Osteocyte (in vitro differentiated cells): ENCODE results near the gene PET100. TPM values are rescaled to one million over a fixed set of nuclear protein-coding genes. Genes with fewer than 3 reads are reported as not detected.

ENCODE experiments used
- DNase-seq: peaks from one replicate; pipeline ENCODE4 v3.0.0; 2021; ENCODE audit warnings: mixed read lengths; ENCODE audit not compliant: unreplicated experiment; ENCODE audit errors: extremely low spot score
- H3K27ac Mint-ChIP-seq: one replicate; pipeline ENCODE4 v1.8.0; 2021; ENCODE audit warnings: mild to moderate bottlenecking, mixed read lengths; ENCODE audit not compliant: unreplicated experiment
- H3K27me3 Mint-ChIP-seq: one replicate; pipeline ENCODE4 v1.8.0; 2021; ENCODE audit warnings: mixed read lengths; ENCODE audit not compliant: unreplicated experiment
- H3K36me3 Mint-ChIP-seq: one replicate; pipeline ENCODE4 v1.8.0; 2021; ENCODE audit warnings: mixed read lengths; ENCODE audit not compliant: unreplicated experiment
- H3K4me1 Mint-ChIP-seq: one replicate; pipeline ENCODE4 v1.8.0; 2021; ENCODE audit warnings: mixed read lengths; ENCODE audit not compliant: unreplicated experiment
- H3K4me3 Mint-ChIP-seq: one replicate; pipeline ENCODE4 v1.8.0; 2021; ENCODE audit warnings: mild to moderate bottlenecking, moderate library complexity, mixed read lengths; ENCODE audit not compliant: unreplicated experiment
- H3K9me3 Mint-ChIP-seq: one replicate; pipeline ENCODE4 v1.8.0; 2021; ENCODE audit warnings: mixed read lengths; ENCODE audit not compliant: unreplicated experiment
- total RNA-seq: library from RNA; stranded (reverse); gene quantifications from 2 replicates; pipeline ENCODE4 v1.2.1, GENCODE V29; 2021
- TF ChIP-seq, protein P1 (sequence below): fragments of 200-600 bp; sonication (generic); IDR thresholded peaks from 2 replicates; pipeline ENCODE4 v1.5.0; 2021; ENCODE audit warnings: antibody characterized with exemption, mild to moderate bottlenecking, moderate library complexity

PET100 gene
- total RNA-seq, 1 donor from 2014 or later, result 122 TPM

DNA sequence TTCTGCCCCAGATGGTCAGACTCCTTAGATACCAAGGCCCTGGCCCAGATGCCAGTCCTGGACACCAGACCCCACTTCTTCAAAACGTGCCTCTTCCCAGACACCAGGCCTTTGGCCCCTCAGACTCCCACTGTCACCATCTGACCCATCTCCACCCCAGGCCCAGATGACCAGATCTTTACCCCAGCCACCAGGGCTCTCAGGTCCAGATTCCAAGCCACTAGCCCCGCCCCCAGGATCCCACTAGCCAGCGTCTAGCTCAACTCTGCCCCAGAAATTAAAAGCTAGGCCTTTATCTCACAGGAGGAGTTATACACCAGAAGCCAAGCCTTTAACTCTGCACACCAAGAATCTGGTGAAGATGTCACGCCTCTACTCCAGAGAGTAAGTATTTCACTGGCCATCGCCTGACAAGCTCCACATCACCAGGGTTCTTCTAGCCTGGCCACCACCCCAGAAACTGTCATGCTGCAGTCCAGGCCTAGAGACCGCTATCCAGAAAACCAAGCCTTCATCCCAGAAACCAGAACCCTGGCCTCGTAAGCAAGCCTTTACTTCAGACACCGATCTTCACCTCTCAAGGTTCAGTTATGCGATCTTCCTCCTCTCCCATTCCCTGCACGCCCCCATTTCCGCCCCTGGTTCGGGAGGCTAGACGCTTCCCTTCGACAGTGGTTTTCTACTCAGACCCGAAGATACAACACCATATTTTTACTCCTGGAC lies 843 bp upstream of the PET100 start:
- Mint-ChIP-seq H3K27ac (peak overlapping the region; percentile 97), H3K4me3 (peak overlapping the region; percentile 96), H3K36me3 (no peaks in the 10 kb centered on the region), H3K4me1 (peaks cover 30% of the 10 kb centered on the region), H3K27me3 (no peaks in the 10 kb centered on the region), H3K9me3 (no peaks in the 10 kb centered on the region)
- TF ChIP-seq, protein P1, sequence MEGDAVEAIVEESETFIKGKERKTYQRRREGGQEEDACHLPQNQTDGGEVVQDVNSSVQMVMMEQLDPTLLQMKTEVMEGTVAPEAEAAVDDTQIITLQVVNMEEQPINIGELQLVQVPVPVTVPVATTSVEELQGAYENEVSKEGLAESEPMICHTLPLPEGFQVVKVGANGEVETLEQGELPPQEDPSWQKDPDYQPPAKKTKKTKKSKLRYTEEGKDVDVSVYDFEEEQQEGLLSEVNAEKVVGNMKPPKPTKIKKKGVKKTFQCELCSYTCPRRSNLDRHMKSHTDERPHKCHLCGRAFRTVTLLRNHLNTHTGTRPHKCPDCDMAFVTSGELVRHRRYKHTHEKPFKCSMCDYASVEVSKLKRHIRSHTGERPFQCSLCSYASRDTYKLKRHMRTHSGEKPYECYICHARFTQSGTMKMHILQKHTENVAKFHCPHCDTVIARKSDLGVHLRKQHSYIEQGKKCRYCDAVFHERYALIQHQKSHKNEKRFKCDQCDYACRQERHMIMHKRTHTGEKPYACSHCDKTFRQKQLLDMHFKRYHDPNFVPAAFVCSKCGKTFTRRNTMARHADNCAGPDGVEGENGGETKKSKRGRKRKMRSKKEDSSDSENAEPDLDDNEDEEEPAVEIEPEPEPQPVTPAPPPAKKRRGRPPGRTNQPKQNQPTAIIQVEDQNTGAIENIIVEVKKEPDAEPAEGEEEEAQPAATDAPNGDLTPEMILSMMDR, result no peak
- no peak for DNase-seq

DNA sequence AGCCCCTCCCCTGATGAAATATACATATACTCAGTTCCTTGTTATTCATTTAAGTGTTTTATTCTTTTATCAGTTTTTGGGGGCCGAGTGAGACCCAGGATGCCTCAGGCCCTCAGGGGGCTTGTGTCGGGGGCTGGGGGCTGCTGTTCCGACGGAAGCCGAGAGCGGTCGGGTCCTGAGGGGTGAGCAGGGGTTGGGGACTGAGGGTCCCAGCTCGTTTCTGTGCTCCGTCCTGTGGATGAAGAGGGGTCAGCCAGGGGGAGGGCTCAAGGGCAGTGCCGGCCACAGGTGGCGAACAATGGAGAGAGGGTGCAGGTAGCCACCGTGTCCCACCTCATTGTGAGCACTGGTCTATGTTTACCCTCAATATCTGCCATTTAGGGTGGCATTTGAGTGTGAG lies 2.0 kb downstream of the PET100 start:
- Mint-ChIP-seq H3K4me1 (peaks cover 30% of the 10 kb centered on the region), H3K9me3 (no peaks in the 10 kb centered on the region), H3K4me3 (no peak overlapping the region), H3K27me3 (peaks cover 14% of the 10 kb centered on the region), H3K36me3 (no peaks in the 10 kb centered on the region), H3K27ac (no peak overlapping the region)
- TF ChIP-seq, protein P1, result no peak
- no peak for DNase-seq

DNA sequence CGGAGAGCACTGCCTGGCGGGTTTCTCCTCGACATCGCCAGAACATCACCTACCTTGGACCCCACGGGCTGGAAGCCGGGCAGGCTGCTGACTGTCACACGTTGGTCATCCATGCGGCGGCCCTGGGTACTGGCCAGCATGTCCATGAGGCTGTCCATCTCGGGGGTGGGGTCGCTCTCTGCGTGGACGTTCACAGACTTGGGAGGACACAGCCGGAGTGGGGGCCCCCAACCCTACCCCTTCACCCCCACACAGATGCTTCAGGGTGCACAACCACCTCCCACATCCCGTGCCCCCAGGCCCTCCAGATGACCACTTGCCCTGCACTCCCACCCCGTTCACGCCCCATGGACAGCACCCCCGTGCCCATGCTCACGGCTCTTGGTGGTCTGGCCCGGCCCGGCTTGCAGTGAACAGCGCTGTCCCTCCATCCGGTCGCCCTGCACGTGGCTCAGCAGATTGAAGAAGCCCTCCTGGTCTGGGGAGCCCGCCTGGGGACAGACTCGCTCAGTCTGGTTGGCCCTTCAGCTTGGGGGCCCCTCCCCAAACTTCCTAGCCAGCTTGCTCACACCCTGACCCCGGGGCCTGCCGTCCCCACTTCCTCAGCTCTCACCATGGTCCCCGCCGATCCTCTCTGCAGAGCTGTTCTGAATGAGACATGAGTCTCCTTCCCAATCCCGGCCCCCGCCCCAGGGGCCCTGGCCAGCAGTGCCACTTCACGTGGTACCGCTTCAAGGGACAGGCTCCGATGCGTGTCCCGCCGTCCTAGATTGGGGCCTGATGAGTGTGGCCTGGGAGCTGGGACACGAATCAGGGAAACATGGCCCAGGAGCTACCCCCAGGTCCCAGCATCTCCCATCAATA lies 3.0 kb downstream of the PET100 start:
- peaks cover 16% of the 10 kb centered on the region for H3K27me3 Mint-ChIP-seq
- TF ChIP-seq, protein P1, result no peak
- H3K4me1 Mint-ChIP-seq, result peaks cover 29% of the 10 kb centered on the region
- H3K9me3 Mint-ChIP-seq, result no peaks in the 10 kb centered on the region
- no peak overlapping the region for H3K27ac Mint-ChIP-seq
- no peaks in the 10 kb centered on the region for H3K36me3 Mint-ChIP-seq
- H3K4me3 Mint-ChIP-seq, result no peak overlapping the region
- DNase-seq, result no peak

DNA sequence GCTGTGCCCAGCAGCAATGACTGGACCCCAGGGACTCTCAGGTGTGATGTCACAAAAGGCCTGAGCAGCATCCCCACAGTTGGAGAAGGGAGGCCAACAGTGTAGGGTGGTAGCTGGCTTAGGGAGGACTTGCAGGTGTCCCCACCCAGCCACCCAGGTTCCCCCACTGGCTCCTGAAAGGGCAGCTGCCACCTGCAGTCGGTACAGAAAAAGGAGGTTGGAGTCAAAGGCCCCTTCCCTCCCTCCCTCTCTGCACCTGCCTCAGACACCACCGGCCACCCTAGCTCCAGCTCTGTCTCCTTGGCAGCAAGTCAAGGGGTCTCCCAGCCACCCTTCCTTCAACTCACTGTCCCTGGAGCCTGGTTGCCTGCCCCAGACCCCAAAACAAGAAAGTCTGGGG lies 4.1 kb downstream of the PET100 start, which contains the start of gene PCP2:
PCP2 (minus strand) TSS at position 22 of the 400 bp plus-strand sequence. CDS start 262 bp downstream, outside the sequence.
- TF ChIP-seq, protein P1, result no peak
- no peak for DNase-seq
- H3K36me3 Mint-ChIP-seq, result no peaks in the 10 kb centered on the region
- no peak within 1 kb of the TSS for H3K4me3 Mint-ChIP-seq
- peaks cover 16% of the 10 kb centered on the region for H3K27me3 Mint-ChIP-seq
- no peak within 1 kb of the TSS for H3K27ac Mint-ChIP-seq
- peaks cover 20% of the 10 kb centered on the region for H3K4me1 Mint-ChIP-seq
- H3K9me3 Mint-ChIP-seq, result no peaks in the 10 kb centered on the region

DNA sequence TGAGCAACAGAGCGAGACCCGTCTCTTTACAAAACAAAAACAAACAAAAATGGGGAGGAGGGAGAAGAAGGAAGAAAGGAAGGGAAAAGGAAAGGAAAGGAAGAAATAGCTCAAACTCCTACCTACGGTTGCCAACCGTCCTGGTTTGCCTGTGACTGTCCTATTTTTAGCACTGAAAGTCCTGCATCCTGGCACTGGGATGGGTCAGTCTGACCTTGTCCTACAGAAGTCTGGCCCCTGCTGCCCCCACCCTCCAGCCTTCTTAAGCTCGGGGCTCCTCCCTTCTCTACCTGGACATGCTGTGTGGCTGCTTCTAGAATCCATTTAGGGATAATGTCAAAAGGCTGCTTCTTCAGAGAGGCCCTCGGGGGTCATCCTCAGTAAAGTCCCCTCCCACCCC lies 6.1 kb downstream of the PET100 start:
- H3K4me3 Mint-ChIP-seq, result no peak overlapping the region
- H3K27ac Mint-ChIP-seq, result no peak overlapping the region
- H3K27me3 Mint-ChIP-seq, result peaks cover 16% of the 10 kb centered on the region
- no peaks in the 10 kb centered on the region for H3K36me3 Mint-ChIP-seq
- DNase-seq, result no peak
- no peaks in the 10 kb centered on the region for H3K9me3 Mint-ChIP-seq
- H3K4me1 Mint-ChIP-seq, result peaks cover 4% of the 10 kb centered on the region
- TF ChIP-seq, protein P1, result no peak
